ENCODE data around the gene ZNF618. TPM values are rescaled to one million over a fixed set of nuclear protein-coding genes. Genes with fewer than 3 reads are reported as not detected.
A peak's percentile ranks its signal among the peaks of the same experiment; 100 is the strongest.

ZNF618 gene
- polyA plus RNA-seq, 1 donor (not counting 4 experiments of a cell fraction or from before 2014, with no cell fraction given): 2.5 TPM

DNA sequence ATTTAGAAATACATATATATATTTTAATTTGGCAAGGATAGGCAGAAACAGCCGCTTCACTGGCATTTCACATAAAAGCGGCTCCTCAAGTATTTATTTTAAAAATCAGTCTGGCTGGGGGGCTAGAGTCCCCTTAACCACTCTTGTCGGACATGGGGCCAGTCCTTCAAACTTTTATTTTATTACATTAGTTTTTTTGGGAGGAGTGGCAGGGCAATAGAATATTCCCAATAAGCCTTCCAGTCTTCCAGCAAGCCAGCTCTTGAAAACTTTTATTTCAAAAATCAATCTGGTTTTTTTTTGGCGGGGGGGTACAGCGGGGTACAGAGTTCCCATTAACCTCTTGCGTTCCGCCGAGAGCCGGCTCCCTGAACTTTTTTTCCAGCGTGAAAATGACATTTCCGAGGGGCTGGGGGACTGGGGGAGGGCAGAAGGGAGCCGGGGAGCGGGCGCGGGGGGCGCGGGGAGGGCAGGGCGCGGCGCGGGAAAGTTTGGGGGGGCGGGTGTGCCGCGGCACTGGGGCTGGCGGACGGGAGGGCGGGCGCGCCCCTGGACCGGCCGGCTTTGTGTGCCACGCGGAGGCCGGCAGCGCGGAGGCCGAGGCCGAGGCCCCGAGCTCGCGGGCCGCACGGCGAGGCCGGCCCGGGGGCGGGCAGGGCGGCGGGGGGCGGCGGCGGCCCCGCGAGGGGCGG, 504 bp upstream of the ZNF618 start:
- H4K20me1 ChIP-seq (ENCODE audit: control insufficient read depth, extremely low read depth, insufficient read depth, low read length): no peaks in the 10 kb centered on the region
- H3K4me3 ChIP-seq (ENCODE audit: control insufficient read depth in 2 of 3, extremely low read depth in 1 of 3, insufficient read depth in 2 of 3, low read depth in 1 of 3, low read length in 3 of 3): peak overlapping the region; percentile 12 to 65 (median 17)
- DNase-seq (ENCODE audit: low read depth, low spot score) (no peak), FAIRE-seq (no peak)
- dilution Hi-C loops (cut with MboI; ENCODE audit: extremely low pct_ligation_motif_present, low sequenced_read_pairs): no loop called here
- peaks cover 16% of the 10 kb centered on the region for H3K79me2 ChIP-seq (ENCODE audit: control insufficient read depth, insufficient read depth, low read length)
- H3K27me3 ChIP-seq (ENCODE audit: control insufficient read depth, extremely low read depth, insufficient read depth, low read length): no peaks in the 10 kb centered on the region
- H3K4me2 ChIP-seq (ENCODE audit: control insufficient read depth, extremely low read depth, insufficient read depth, low read depth, low read length): peak overlapping the region; percentile 60
- H3K9me1 ChIP-seq (ENCODE audit: control insufficient read depth, extremely low read depth, insufficient read depth, low read length): no peaks in the 10 kb centered on the region
- H3K4me1 ChIP-seq (ENCODE audit: control insufficient read depth, extremely low read depth, insufficient read depth, low read length): peaks cover 18% of the 10 kb centered on the region
- H3K9me3 ChIP-seq (ENCODE audit: control insufficient read depth, low read depth, low read length): no peaks in the 10 kb centered on the region
- H3K36me3 ChIP-seq (ENCODE audit: control insufficient read depth in 2 of 2, extremely low read depth in 1 of 2, insufficient read depth in 2 of 2, low read length in 2 of 2): no peaks in the 10 kb centered on the region
- H2AFZ ChIP-seq (ENCODE audit: control insufficient read depth, low read length): peak overlapping the region; percentile 45
- TF ChIP-seq CTCF (optimal IDR thresholded peaks at IDR 0.05 in 1 of 3, IDR thresholded peaks at IDR 0.05 in 1 of 3, conservative IDR thresholded peaks at IDR 0.05 in 1 of 3; ENCODE audit: extremely low read depth in 1 of 3, insufficient read depth in 2 of 3, low read length in 3 of 3): no peak
- no peak for TF ChIP-seq EZH2 (IDR thresholded peaks at IDR 0.05; ENCODE audit: low read length)
- H3K9ac ChIP-seq (ENCODE audit: control insufficient read depth, extremely low read depth, insufficient read depth, low read length): no peak overlapping the region
- H3K27ac ChIP-seq (ENCODE audit: control insufficient read depth, insufficient read depth, low read length): no peak overlapping the region

DNA sequence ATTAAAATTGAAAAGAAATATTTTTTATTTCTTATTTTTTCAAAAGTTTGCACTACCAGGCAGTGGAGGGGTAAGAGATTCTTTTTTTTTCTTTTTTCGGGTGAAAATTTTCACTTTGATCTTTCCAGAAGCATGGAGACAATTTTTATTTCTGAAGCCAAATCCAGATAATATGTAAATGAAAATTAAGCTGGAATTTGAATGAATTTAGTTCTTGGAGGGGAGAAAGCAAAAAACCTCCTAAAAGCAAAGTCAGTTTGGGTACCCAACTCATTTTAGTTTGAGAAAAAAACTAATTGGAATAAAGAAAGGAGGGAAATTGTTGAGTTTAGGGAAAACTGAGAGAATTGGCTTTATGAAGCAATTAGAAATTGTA, 872 bp downstream of the ZNF618 start:
- H3K27me3 ChIP-seq (ENCODE audit: control insufficient read depth, extremely low read depth, insufficient read depth, low read length): no peaks in the 10 kb centered on the region
- peak overlapping the region; percentile 51 for H3K27ac ChIP-seq (ENCODE audit: control insufficient read depth, insufficient read depth, low read length)
- H4K20me1 ChIP-seq (ENCODE audit: control insufficient read depth, extremely low read depth, insufficient read depth, low read length): no peaks in the 10 kb centered on the region
- H3K4me3 ChIP-seq (ENCODE audit: control insufficient read depth in 2 of 3, extremely low read depth in 1 of 3, insufficient read depth in 2 of 3, low read depth in 1 of 3, low read length in 3 of 3): peak overlapping the region; percentile 56 to 94 (median 83)
- TF ChIP-seq EZH2 (IDR thresholded peaks at IDR 0.05; ENCODE audit: low read length): no peak
- no peak for TF ChIP-seq CTCF (optimal IDR thresholded peaks at IDR 0.05 in 1 of 3, IDR thresholded peaks at IDR 0.05 in 1 of 3, conservative IDR thresholded peaks at IDR 0.05 in 1 of 3; ENCODE audit: extremely low read depth in 1 of 3, insufficient read depth in 2 of 3, low read length in 3 of 3)
- H3K9ac ChIP-seq (ENCODE audit: control insufficient read depth, extremely low read depth, insufficient read depth, low read length): peak overlapping the region; percentile 77
- H3K79me2 ChIP-seq (ENCODE audit: control insufficient read depth, insufficient read depth, low read length): peaks cover 16% of the 10 kb centered on the region
- no peaks in the 10 kb centered on the region for H3K36me3 ChIP-seq (ENCODE audit: control insufficient read depth in 2 of 2, extremely low read depth in 1 of 2, insufficient read depth in 2 of 2, low read length in 2 of 2)
- FAIRE-seq (no peak), DNase-seq (ENCODE audit: low read depth, low spot score) (no peak)
- peak overlapping the region; percentile 69 for H2AFZ ChIP-seq (ENCODE audit: control insufficient read depth, low read length)
- H3K4me1 ChIP-seq (ENCODE audit: control insufficient read depth, extremely low read depth, insufficient read depth, low read length): peaks cover 18% of the 10 kb centered on the region
- no peaks in the 10 kb centered on the region for H3K9me3 ChIP-seq (ENCODE audit: control insufficient read depth, low read depth, low read length)
- H3K4me2 ChIP-seq (ENCODE audit: control insufficient read depth, extremely low read depth, insufficient read depth, low read depth, low read length): peak overlapping the region; percentile 70
- no peaks in the 10 kb centered on the region for H3K9me1 ChIP-seq (ENCODE audit: control insufficient read depth, extremely low read depth, insufficient read depth, low read length)
- dilution Hi-C loops (cut with MboI; ENCODE audit: extremely low pct_ligation_motif_present, low sequenced_read_pairs): no loop called here
